ENCODE results near the gene LDLRAP1.

Gene LDLRAP1

GRCh38 chr1:25524568-25525360 lies 18.6 kb upstream of the LDLRAP1 start:
- no peak for DNase-seq (ENCODE audit: low read depth)

- no peak for DNase-seq (ENCODE audit: low read depth)
These were observed 18.1 kb upstream of the LDLRAP1 start for GRCh38 chr1:25525361-25525688.

- no peak for DNase-seq (ENCODE audit: low read depth)
These were observed 16.7 kb upstream of the LDLRAP1 start for GRCh38 chr1:25526753-25527152.

- no peak for DNase-seq (ENCODE audit: low read depth)
These were observed 16.1 kb upstream of the LDLRAP1 start for GRCh38 chr1:25527226-25527846.

- DNase-seq (ENCODE audit: low read depth), result no peak
These were observed 15.3 kb upstream of the LDLRAP1 start for GRCh38 chr1:25527946-25528595.

- DNase-seq (ENCODE audit: low read depth), result no peak
These were observed 14.4 kb upstream of the LDLRAP1 start for GRCh38 chr1:25528881-25529517.

GRCh38 chr1:25529518-25530185 lies 13.8 kb upstream of the LDLRAP1 start:
- no peak for DNase-seq (ENCODE audit: low read depth)

GRCh38 chr1:25530186-25531081 lies 13.0 kb upstream of the LDLRAP1 start:
- no peak for DNase-seq (ENCODE audit: low read depth)

GRCh38 chr1:25531082-25531461 lies 12.3 kb upstream of the LDLRAP1 start:
- DNase-seq (ENCODE audit: low read depth), result no peak

- no peak for DNase-seq (ENCODE audit: low read depth)
These were observed 10.4 kb upstream of the LDLRAP1 start for GRCh38 chr1:25532970-25533369.

GRCh38 chr1:25533775-25534409 lies 9.5 kb upstream of the LDLRAP1 start:
- DNase-seq (ENCODE audit: low read depth), result no peak

- no peak for DNase-seq (ENCODE audit: low read depth)
These were observed 9.0 kb upstream of the LDLRAP1 start for GRCh38 chr1:25534410-25534788.

GRCh38 chr1:25536124-25536523 lies 7.3 kb upstream of the LDLRAP1 start:
- DNase-seq (ENCODE audit: low read depth), result no peak

GRCh38 chr1:25537153-25537831 lies 6.1 kb upstream of the LDLRAP1 start:
- DNase-seq (ENCODE audit: low read depth), result no peak

- no peak for DNase-seq (ENCODE audit: low read depth)
These were observed 5.1 kb upstream of the LDLRAP1 start for GRCh38 chr1:25538191-25538767.

GRCh38 chr1:25540750-25541342 lies 2.6 kb upstream of the LDLRAP1 start:
- DNase-seq (ENCODE audit: low read depth), result no peak

- DNase-seq (ENCODE audit: low read depth), result no peak
These were observed 2.0 kb upstream of the LDLRAP1 start for GRCh38 chr1:25541425-25541824.

GRCh38 chr1:25541889-25542658 lies 1.3 kb upstream of the LDLRAP1 start:
- DNase-seq (ENCODE audit: low read depth), result no peak

GRCh38 chr1:25543005-25543424 lies 391 bp upstream of the LDLRAP1 start:
- no peak for DNase-seq (ENCODE audit: low read depth)

Data from stimulated activated CD8-positive, alpha-beta memory T cell treated with anti-CD3 and anti-CD28 coated beads, Interleukin-15, amount 100 ng/mL, for 1 hour (primary cell).